Measurements from ENCODE around the gene TUBGCP4. TPM values are rescaled to one million over a fixed set of nuclear protein-coding genes. Genes with fewer than 3 reads are reported as not detected.

The TUBGCP4 gene
- total and polyA plus RNA-seq, 2 of the 4 experiments (the other 2 are of a cell fraction), result 7.9 to 12.7 TPM

GRCh38 chr15:43410572-43411214 lies 39.8 kb downstream of the TUBGCP4 start:
- no peak overlapping the region for H2AK5ac ChIP-seq (ENCODE audit: low read depth, low read length)
- peaks cover 3 to 10% of the 10 kb centered on the region in 2 experiments; a peak in 3 of 4 replicates for H3K79me1 ChIP-seq (ENCODE audit: low read depth in 1 of 2, low read length in 2 of 2)
- no TSS peak for BruUV-seq (replicated peaks)
- no peak overlapping the region for H4K91ac ChIP-seq (ENCODE audit: insufficient read depth, low read depth, low read length)
- no peak overlapping the region for H3K23ac ChIP-seq (ENCODE audit: low read depth, low read length)
- H3K14ac ChIP-seq (replicated peaks; ENCODE audit: low read depth, low read length), result no peak overlapping the region
- intact Hi-C loops (cut with micrococcal nuclease) (loop anchor here (5.0 kb wide), 1 partner anchor 52 kb away; no protein-coding TSS in a partner anchor), in situ Hi-C loops (cut with MboI; ENCODE audit: low sequenced_read_pairs) (no loop called here), dilution Hi-C loops (cut with HindIII; ENCODE audit: low sequenced_read_pairs, unreplicated experiment) (no loop called here)
- H2BK120ac ChIP-seq (ENCODE audit: low read depth, low read length), result no peak overlapping the region
- H2BK20ac ChIP-seq (ENCODE audit: low read depth, low read length), result no peak overlapping the region
- H3K36me3 ChIP-seq (ENCODE audit: control insufficient read depth, insufficient read depth, low read length), result peaks cover 53% of the 10 kb centered on the region
- ChIA-PET CTCF (no interaction called here), POLR2A (ENCODE audit: unreplicated experiment) (no interaction called here)
- no peak overlapping the region for H3K9ac ChIP-seq (ENCODE audit: low read depth, low read length)
- H4K5ac ChIP-seq (ENCODE audit: low read depth, low read length), result no peak overlapping the region
- DNase-seq (peak; percentile 47), ATAC-seq (ENCODE audit: low read depth) (peak; percentile 68)
- no peak overlapping the region for H4K8ac ChIP-seq (ENCODE audit: low read depth in 2 of 2, low read length in 2 of 2)
- peak; percentile 65 for TF ChIP-seq CEBPB (IDR thresholded peaks at IDR 0.05; ENCODE audit: low read depth, low read length)
- TF ChIP-seq MAFK (IDR thresholded peaks at IDR 0.05; ENCODE audit: low read depth, low read length), result no peak
- peak; percentile 66 for TF ChIP-seq NFE2L2 (IDR thresholded peaks at IDR 0.05; ENCODE audit: low read depth, low read length)
- TF ChIP-seq RAD21 (IDR thresholded peaks at IDR 0.05; ENCODE audit: low read length), result no peak
- TF ChIP-seq MXI1 (IDR thresholded peaks at IDR 0.05; ENCODE audit: borderline replicate concordance, low read depth, low read length), result no peak
- no peak for TF ChIP-seq SMC3 (IDR thresholded peaks at IDR 0.05; ENCODE audit: low read depth, low read length)
- no peak overlapping the region for H2AK9ac ChIP-seq (replicated peaks; ENCODE audit: low read depth, low read length, poor library complexity)
- H3K4me3 ChIP-seq (ENCODE audit: insufficient read depth, low read depth, low read length), result no peak overlapping the region
- WGBS, 2 experiments (ENCODE audit: extremely low coverage in 2 of 2, insufficient read length in 1 of 2), result 94% methylated on average over 3 of the region's 5 CpGs; no CpG with 5 or more reads in 1 of the 2 experiments
- no peak overlapping the region for H2BK5ac ChIP-seq (ENCODE audit: low read depth, low read length, poor library complexity, severe bottlenecking)
- no peaks in the 10 kb centered on the region; the same call in 1 of the 2 replicates for H4K20me1 ChIP-seq (ENCODE audit: insufficient read depth, low read length)
- peaks cover 5% of the 10 kb centered on the region for H3K9me1 ChIP-seq (ENCODE audit: insufficient read depth, low read length)
- H3K4me1 ChIP-seq (ENCODE audit: control insufficient read depth, insufficient read depth, low read length), result no peaks in the 10 kb centered on the region
- no peak overlapping the region for H3K56ac ChIP-seq (ENCODE audit: extremely low read depth, insufficient read depth, low read length)
- no peak overlapping the region for H3K27ac ChIP-seq (ENCODE audit: insufficient read depth, low read length)
- no peak overlapping the region for H2AFZ ChIP-seq (replicated peaks; ENCODE audit: low read length, poor library complexity)
- no peaks in the 10 kb centered on the region for H3K9me3 ChIP-seq (ENCODE audit: control insufficient read depth, insufficient read depth, low read length)
- H3K4ac ChIP-seq (ENCODE audit: low read depth, low read length), result no peak overlapping the region
- H2BK15ac ChIP-seq (ENCODE audit: low read depth, low read length), result no peak overlapping the region
- no peaks in the 10 kb centered on the region for H3K27me3 ChIP-seq (ENCODE audit: control insufficient read depth, insufficient read depth, low read length)
- H3K18ac ChIP-seq (ENCODE audit: low read depth, low read length), result no peak overlapping the region
- H3K4me2 ChIP-seq (ENCODE audit: low read depth, low read length), result no peak overlapping the region
